Ishikawa (cell line): ENCODE data around the gene SH3YL1.

ENCODE experiments used
- CEBPB ChIP-seq: IDR thresholded peaks from 2 replicates; pipeline ENCODE4 v1.6.1; 2012
- CREB1 ChIP-seq: IDR thresholded peaks from 2 replicates; pipeline ENCODE4 v1.6.1; 2012; ENCODE audit warnings: low read depth
- EGR1 ChIP-seq: IDR thresholded peaks from 2 replicates; pipeline ENCODE4 v1.6.1; 2012
- EP300 ChIP-seq: IDR thresholded peaks from 2 replicates; pipeline ENCODE4 v1.6.1; 2012; ENCODE audit warnings: borderline replicate concordance
- FOXM1 ChIP-seq: IDR thresholded peaks from 2 replicates; pipeline ENCODE4 v1.6.1; 2012; ENCODE audit warnings: low read depth, borderline replicate concordance
- NFIC ChIP-seq: IDR thresholded peaks from 2 replicates; pipeline ENCODE4 v1.6.1; 2012
- RAD21 ChIP-seq: IDR thresholded peaks from 2 replicates; pipeline ENCODE4 v1.6.1; 2012; ENCODE audit warnings: low read depth
- TAF1 ChIP-seq: IDR thresholded peaks from 2 replicates; pipeline ENCODE4 v1.6.1; 2012; ENCODE audit warnings: low read depth, mild to moderate bottlenecking
- TEAD4 ChIP-seq: IDR thresholded peaks from 2 replicates; pipeline ENCODE4 v1.6.1; 2012
- YY1 ChIP-seq: IDR thresholded peaks from 2 replicates; pipeline ENCODE4 v1.6.1; 2012; ENCODE audit warnings: low read depth
- TF ChIP-seq, protein P1 (sequence below): IDR thresholded peaks from 2 replicates; pipeline ENCODE4 v1.6.1; 2012; ENCODE audit warnings: low read depth, mild to moderate bottlenecking
- TF ChIP-seq, protein P2 (sequence below): IDR thresholded peaks from 2 replicates; pipeline ENCODE4 v1.6.1; 2012
- TF ChIP-seq, protein P3 (sequence below): IDR thresholded peaks from 2 replicates; pipeline ENCODE4 v1.6.1; 2012

DNA sequence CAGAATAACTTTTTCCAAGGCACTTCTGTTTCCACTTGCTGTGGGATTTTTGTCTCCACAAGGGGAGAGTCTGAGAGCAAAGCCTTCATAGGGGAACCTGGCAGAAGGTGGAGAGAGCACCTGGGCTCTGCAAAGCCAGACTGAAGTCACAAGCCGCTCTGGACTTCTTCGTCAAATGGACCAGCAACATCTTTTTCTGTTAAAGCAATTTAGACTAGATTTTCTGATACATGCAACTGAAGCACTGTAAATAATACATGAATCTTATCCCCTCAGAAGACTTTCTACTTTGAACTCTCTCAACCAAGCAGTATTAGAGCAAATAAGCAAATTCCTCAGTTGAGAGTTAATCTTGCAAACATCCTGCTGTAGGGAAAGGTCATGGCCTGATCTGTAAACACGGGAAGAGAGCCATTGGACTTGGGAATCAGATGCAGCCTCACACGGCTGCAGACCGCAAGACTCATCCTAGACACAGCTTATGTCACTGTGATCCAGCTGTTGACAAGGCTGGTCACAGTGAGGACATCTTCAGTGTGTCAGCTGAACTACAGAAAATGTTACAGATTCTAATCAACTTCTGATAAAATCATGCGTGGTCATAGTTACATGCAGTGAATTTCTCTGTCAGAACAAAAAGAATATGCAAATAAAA, 3.2 kb downstream of the SH3YL1 start:
- TF ChIP-seq TEAD4: no peak
- TF ChIP-seq, protein P1, sequence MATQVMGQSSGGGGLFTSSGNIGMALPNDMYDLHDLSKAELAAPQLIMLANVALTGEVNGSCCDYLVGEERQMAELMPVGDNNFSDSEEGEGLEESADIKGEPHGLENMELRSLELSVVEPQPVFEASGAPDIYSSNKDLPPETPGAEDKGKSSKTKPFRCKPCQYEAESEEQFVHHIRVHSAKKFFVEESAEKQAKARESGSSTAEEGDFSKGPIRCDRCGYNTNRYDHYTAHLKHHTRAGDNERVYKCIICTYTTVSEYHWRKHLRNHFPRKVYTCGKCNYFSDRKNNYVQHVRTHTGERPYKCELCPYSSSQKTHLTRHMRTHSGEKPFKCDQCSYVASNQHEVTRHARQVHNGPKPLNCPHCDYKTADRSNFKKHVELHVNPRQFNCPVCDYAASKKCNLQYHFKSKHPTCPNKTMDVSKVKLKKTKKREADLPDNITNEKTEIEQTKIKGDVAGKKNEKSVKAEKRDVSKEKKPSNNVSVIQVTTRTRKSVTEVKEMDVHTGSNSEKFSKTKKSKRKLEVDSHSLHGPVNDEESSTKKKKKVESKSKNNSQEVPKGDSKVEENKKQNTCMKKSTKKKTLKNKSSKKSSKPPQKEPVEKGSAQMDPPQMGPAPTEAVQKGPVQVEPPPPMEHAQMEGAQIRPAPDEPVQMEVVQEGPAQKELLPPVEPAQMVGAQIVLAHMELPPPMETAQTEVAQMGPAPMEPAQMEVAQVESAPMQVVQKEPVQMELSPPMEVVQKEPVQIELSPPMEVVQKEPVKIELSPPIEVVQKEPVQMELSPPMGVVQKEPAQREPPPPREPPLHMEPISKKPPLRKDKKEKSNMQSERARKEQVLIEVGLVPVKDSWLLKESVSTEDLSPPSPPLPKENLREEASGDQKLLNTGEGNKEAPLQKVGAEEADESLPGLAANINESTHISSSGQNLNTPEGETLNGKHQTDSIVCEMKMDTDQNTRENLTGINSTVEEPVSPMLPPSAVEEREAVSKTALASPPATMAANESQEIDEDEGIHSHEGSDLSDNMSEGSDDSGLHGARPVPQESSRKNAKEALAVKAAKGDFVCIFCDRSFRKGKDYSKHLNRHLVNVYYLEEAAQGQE: no peak
- TF ChIP-seq EGR1: no peak
- TF ChIP-seq, protein P2, sequence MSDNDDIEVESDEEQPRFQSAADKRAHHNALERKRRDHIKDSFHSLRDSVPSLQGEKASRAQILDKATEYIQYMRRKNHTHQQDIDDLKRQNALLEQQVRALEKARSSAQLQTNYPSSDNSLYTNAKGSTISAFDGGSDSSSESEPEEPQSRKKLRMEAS: no peak
- no peak for TF ChIP-seq YY1
- no peak for TF ChIP-seq FOXM1
- TF ChIP-seq CREB1: no peak
- TF ChIP-seq EP300: no peak
- TF ChIP-seq CEBPB: no peak
- no peak for TF ChIP-seq TAF1
- TF ChIP-seq, protein P3, sequence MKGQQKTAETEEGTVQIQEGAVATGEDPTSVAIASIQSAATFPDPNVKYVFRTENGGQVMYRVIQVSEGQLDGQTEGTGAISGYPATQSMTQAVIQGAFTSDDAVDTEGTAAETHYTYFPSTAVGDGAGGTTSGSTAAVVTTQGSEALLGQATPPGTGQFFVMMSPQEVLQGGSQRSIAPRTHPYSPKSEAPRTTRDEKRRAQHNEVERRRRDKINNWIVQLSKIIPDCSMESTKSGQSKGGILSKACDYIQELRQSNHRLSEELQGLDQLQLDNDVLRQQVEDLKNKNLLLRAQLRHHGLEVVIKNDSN: no peak
- TF ChIP-seq RAD21: no peak
- TF ChIP-seq NFIC: no peak
